HG03432 (cell line): Measurements from ENCODE around the gene PIGQ.

Experiments used
- ATAC-seq: cut with Tn5 transposase; IDR thresholded peaks from one replicate; pipeline ENCODE4 v1.9.1; 2021; ENCODE audit warnings: mild to moderate bottlenecking, moderate library complexity; ENCODE audit not compliant: unreplicated experiment

Gene PIGQ

GRCh38 chr16:598823-599739, 29.3 kb downstream of the PIGQ start:
- ATAC-seq = no peak

GRCh38 chr16:600781-601180, 31.0 kb downstream of the PIGQ start:
- ATAC-seq = no peak

- ATAC-seq = no peak
These were observed 34.2 kb downstream of the PIGQ start for GRCh38 chr16:603933-604332.

GRCh38 chr16:606656-607307, 37.0 kb downstream of the PIGQ start:
- ATAC-seq = no peak

GRCh38 chr16:608019-608418, 38.3 kb downstream of the PIGQ start:
- ATAC-seq = no peak

GRCh38 chr16:609316-609715, 39.5 kb downstream of the PIGQ start:
- ATAC-seq = no peak

GRCh38 chr16:609984-610383, 40.2 kb downstream of the PIGQ start:
- no peak for ATAC-seq

- ATAC-seq = no peak
These were observed 41.0 kb downstream of the PIGQ start for GRCh38 chr16:610513-611381.

- no peak for ATAC-seq
These were observed 45.4 kb downstream of the PIGQ start for GRCh38 chr16:615122-615521.

GRCh38 chr16:616733-617586, 47.2 kb downstream of the PIGQ start:
- ATAC-seq = no peak

GRCh38 chr16:617855-618254, 48.1 kb downstream of the PIGQ start:
- ATAC-seq = no peak

- ATAC-seq = no peak
These were observed 49.8 kb downstream of the PIGQ start for GRCh38 chr16:619476-620100.

GRCh38 chr16:620700-621525, 51.1 kb downstream of the PIGQ start:
- ATAC-seq = no peak

GRCh38 chr16:621526-622105, 51.8 kb downstream of the PIGQ start:
- no peak for ATAC-seq

GRCh38 chr16:622920-623280, 53.1 kb downstream of the PIGQ start:
- ATAC-seq = no peak

GRCh38 chr16:624526-625070, 54.8 kb downstream of the PIGQ start:
- ATAC-seq = no peak

- ATAC-seq = no peak
These were observed 55.6 kb downstream of the PIGQ start for GRCh38 chr16:625117-625976.
